Kidney epithelial cell (primary cell): ENCODE measurements around the gene ADAM23. TPM values are rescaled to one million over a fixed set of nuclear protein-coding genes. Genes with fewer than 3 reads are reported as not detected.

ENCODE experiments used
- DNase-seq: peaks from one replicate; pipeline ENCODE4 v3.0.0-alpha.2; 2010; ENCODE audit warnings: low read depth
- H3K27me3 ChIP-seq: 2 replicates; pipeline ENCODE4 v1.6.0; 2011; ENCODE audit warnings: low read length; ENCODE audit not compliant: control insufficient read depth, insufficient read depth
- H3K36me3 ChIP-seq: 2 replicates; pipeline ENCODE4 v1.5.1; 2011; ENCODE audit warnings: low read length; ENCODE audit not compliant: control insufficient read depth, insufficient read depth
- H3K4me3 ChIP-seq: 2 replicates; pipeline ENCODE4 v1.5.1; 2011; ENCODE audit warnings: low read depth, mild to moderate bottlenecking, control low read depth, low read length
- CTCF ChIP-seq: IDR thresholded peaks from 2 replicates; pipeline ENCODE4 v1.5.1; 2011; ENCODE audit warnings: mild to moderate bottlenecking, moderate library complexity, low read length, control low read depth, inconsistent platforms; ENCODE audit not compliant: insufficient read depth, poor library complexity, severe bottlenecking
- total RNA-seq: library from RNA; depleted of rRNA; stranded (reverse); fragments of >200 nt; gene quantifications from 2 replicates; pipeline ENCODE4 v1.2.3, GENCODE V29; 2015

Gene ADAM23
- total RNA-seq, 1 donor from 2014 or later, result 0.21 TPM

- H3K36me3 ChIP-seq, result no peaks in the 10 kb centered on the region
- no peak for TF ChIP-seq CTCF
- H3K27me3 ChIP-seq, result no peaks in the 10 kb centered on the region
- DNase-seq, result no peak
- H3K4me3 ChIP-seq, result no peak overlapping the region
These were observed 21.3 kb downstream of the ADAM23 start for GRCh38 chr2:206464597-206464996.

GRCh38 chr2:206471524-206472062 is 28.3 kb downstream of the ADAM23 start:
- TF ChIP-seq CTCF, result no peak
- no peaks in the 10 kb centered on the region for H3K36me3 ChIP-seq
- no peak for DNase-seq
- no peaks in the 10 kb centered on the region for H3K27me3 ChIP-seq
- no peak overlapping the region for H3K4me3 ChIP-seq

GRCh38 chr2:206472094-206472493 is 28.8 kb downstream of the ADAM23 start:
- no peak for TF ChIP-seq CTCF
- H3K36me3 ChIP-seq, result no peaks in the 10 kb centered on the region
- DNase-seq, result no peak
- no peak overlapping the region for H3K4me3 ChIP-seq
- no peaks in the 10 kb centered on the region for H3K27me3 ChIP-seq

- no peak for DNase-seq
- H3K4me3 ChIP-seq, result no peak overlapping the region
- no peak for TF ChIP-seq CTCF
- H3K27me3 ChIP-seq, result no peaks in the 10 kb centered on the region
- H3K36me3 ChIP-seq, result no peaks in the 10 kb centered on the region
These were observed 30.8 kb downstream of the ADAM23 start for GRCh38 chr2:206474099-206474498.

GRCh38 chr2:206477296-206477695 is 34.0 kb downstream of the ADAM23 start:
- Histone ChIP-seq H3K4me3 (no peak overlapping the region), H3K27me3 (no peaks in the 10 kb centered on the region), H3K36me3 (no peaks in the 10 kb centered on the region)
- DNase-seq, result no peak
- TF ChIP-seq CTCF, result no peak

GRCh38 chr2:206478340-206478739 is 35.0 kb downstream of the ADAM23 start:
- DNase-seq, result no peak
- Histone ChIP-seq H3K36me3 (no peaks in the 10 kb centered on the region), H3K27me3 (no peaks in the 10 kb centered on the region), H3K4me3 (no peak overlapping the region)
- no peak for TF ChIP-seq CTCF
